ENCODE data around the gene FOXB1.

- TF ChIP-seq CTCF (IDR thresholded peaks at IDR 0.05) (no peak), EZH2phosphoT487 (IDR thresholded peaks at IDR 0.05) (no peak), EZH2 (IDR thresholded peaks at IDR 0.05) (no peak)
Measured at GRCh38 chr15:59963322-59963721, 40.8 kb upstream of the FOXB1 start.

All from neural progenitor cell (in vitro differentiated cells).